SW480 (cell line): ENCODE results near the gene ZNF518B.
A peak's percentile ranks its signal among the peaks of the same experiment; 100 is the strongest.
"Not testable (repeated sequence)": the region's sequence is repeated elsewhere in the genome, so short reads cannot be mapped to it uniquely, and the experiment has no call there.

Source experiments
- DNase-seq: peaks from one replicate; pipeline ENCODE4 v3.0.0-alpha.2; 2016; ENCODE audit warnings: low spot score

Gene ZNF518B

DNA sequence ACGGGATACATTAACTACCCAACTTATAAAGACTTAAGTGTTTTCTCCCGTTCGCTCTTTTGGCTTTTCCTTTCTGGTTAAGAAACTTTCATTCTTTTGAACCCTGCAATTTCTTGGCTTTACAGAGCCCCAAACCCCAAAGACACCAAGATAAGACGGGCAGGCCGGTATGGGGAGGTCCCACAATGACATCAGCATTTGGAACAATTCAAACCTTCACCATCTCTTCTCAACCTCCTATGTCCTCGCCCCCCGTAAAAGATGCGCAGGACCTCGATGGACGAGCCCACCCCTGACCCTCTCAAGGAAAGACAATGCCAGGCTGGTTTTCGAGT lies 999 bp downstream of the ZNF518B start:
- DNase-seq: no peak

GRCh38 chr4:10455133-10455532 lies 2.1 kb downstream of the ZNF518B start:
- no peak for DNase-seq

DNA sequence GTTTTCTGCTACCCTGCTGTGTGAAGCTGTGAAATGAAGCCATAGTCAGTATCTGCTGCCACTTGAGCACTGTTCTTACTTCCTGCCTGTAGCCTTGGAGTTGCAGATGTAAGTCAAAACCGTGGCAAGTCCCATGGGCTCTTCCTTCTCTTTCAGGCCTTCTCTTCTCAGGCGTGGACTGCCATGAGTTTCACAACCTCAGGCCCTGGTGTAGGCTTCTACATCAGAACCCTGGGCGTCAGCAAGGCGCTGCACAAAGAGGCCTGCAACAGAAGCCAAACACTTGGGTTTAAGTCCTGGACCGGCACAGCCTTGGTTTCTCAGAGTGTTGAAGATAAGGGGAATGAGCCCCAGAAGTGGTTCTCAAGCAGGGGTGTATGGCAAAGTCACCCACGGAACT lies 2.5 kb downstream of the ZNF518B start:
- DNase-seq: no peak

GRCh38 chr4:10454121-10454520 lies 3.1 kb downstream of the ZNF518B start:
- DNase-seq: no peak

GRCh38 chr4:10448991-10449390 lies 8.2 kb downstream of the ZNF518B start:
- DNase-seq: no peak

GRCh38 chr4:10442976-10443375 lies 14.2 kb downstream of the ZNF518B start:
- DNase-seq: peak; percentile 30

- no peak for DNase-seq
Measured at GRCh38 chr4:10441512-10441911, 15.7 kb downstream of the ZNF518B start.

DNA sequence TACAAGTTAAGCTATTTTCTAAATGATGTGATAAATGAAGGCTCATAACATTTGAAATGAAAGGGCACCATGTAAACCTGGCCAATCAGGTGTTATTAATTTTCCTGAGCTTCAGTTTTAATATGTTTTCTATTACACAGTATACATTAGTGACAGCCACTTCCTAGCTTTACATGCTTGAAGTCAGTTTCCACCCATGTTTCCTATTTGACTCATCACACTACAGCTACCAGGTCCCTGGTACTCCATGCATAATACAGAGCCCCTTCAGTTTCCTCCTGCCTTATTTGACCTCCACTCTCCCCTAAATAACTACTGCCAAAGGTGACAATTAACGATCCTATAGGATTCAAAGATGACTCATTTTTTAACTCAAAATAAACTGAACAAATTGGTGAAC lies 18.3 kb downstream of the ZNF518B start:
- no peak for DNase-seq

GRCh38 chr4:10437735-10438134 lies 19.5 kb downstream of the ZNF518B start:
- DNase-seq: no peak

- not testable (repeated sequence) for DNase-seq
Measured at GRCh38 chr4:10427680-10428079, 29.5 kb downstream of the ZNF518B start.

DNA sequence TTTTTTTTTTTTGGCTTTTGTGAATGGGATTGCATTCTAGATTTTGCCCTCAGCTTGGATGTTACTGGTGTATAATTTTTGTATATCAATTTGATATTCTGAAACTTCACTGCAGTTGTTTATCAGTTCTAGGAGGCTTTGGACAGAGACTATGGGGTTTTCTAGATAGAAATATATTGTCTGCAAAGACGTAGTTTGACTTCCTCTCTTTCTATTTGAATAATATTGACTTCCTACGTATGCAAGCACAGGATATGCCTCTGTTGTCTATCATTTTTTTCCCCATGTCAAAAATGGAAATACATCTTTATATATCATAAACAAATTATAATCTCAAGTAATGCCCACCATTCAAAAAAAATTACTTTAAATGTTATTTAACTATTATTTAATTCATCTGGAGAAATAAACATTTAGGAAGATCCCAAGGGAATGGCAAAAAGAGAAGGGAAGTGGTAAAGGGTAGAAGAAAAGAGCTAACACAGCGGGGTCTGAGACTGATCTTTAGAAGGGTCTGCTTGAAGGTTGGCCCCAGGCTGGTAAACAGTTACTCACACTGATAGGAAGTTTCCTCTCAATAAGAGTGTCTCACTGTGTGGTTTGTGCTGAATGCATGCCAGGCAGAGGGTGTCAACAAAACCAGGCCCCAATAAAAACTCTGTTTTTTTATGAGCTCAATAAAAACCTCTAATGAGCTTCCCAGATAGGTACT lies 35.7 kb downstream of the ZNF518B start:
- DNase-seq: no peak

GRCh38 chr4:10417740-10418139 lies 39.5 kb downstream of the ZNF518B start:
- DNase-seq: no peak

- DNase-seq: no peak
Measured at GRCh38 chr4:10416441-10416840, 40.8 kb downstream of the ZNF518B start.

DNA sequence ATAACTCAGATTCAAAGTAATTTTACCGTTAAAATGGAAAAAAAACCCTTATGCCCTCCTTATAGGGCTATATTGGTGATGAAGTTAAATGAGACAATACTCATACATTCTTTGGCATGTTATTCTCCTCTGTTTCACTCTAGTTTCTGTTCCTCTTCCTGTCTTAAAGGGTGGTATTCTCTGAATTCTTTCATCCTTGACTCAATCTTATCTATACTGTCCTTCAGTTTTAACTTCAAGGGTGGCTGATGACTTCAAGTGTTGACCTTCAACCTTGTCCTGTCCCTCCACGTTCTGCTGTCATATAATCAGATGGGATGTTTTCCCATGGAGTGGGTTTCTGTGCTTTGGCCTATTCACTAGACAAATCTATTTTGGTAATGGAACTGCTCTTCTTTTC lies 44.0 kb downstream of the ZNF518B start:
- no peak for DNase-seq

DNA sequence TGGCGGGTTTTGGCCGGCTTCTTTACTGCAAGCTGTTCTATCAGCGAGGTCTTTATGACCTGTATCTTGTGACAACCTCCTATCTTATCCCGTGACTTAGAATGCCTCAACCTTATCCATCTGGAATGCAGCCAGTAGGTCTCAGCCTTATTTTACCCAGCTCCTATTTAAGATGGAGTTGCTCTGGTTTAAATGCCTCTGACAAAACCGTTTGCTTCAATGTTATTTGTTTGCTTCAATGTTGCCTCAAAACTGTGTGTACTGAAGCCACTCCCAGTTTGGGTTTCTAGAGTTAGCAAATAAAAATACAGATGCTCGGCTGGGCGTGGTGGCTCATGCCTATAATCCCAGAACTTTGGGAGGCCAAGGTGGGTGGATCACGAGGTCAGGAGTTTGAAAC lies 51.6 kb downstream of the ZNF518B start:
- no peak for DNase-seq

GRCh38 chr4:10403633-10404445 lies 53.4 kb downstream of the ZNF518B start:
- DNase-seq: peak; percentile 52

DNA sequence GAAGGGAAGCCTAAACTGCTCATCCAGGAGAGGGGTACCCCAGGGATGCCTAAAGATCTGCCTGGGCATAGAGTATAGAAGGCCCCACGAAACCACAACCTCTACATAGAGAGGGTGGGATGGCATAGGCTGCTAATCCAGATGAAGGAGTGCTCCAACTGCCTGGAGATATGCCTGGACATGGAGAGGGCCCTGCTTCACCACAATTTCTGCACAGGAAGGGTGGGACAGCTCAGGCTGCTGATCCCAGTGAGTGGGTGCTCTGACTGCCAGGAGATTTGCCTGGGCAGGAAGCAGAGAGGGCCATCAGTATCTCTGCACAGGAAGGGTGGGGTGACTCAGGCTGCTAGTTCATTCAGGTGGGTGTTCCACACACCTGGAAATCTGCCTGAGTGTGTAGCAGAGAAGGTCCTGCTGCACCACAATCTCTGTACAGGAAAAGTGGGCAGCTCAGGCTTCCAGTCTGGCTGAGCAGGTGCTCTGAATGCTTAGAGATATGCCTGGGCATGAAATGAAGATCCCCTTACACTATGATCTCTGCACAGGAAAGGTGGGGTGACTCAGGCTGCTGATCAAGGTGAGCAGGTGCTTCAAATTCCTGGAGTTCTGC lies 61.1 kb downstream of the ZNF518B start:
- DNase-seq: no peak
